H1 (cell line): ENCODE results near the gene TFG. TPM values are rescaled to one million over a fixed set of nuclear protein-coding genes. Genes with fewer than 3 reads are reported as not detected.

Source experiments
- EGR1 ChIP-seq: IDR thresholded peaks from 2 replicates; pipeline ENCODE4 v1.6.1; 2011; ENCODE audit warnings: low read depth, low read length, borderline replicate concordance
- SAP30 ChIP-seq: fragments of 300-600 bp; sonication (generic); IDR thresholded peaks from 2 replicates; pipeline ENCODE4 v1.7.1; 2012; ENCODE audit warnings: low read length, moderate library complexity, mild to moderate bottlenecking, inconsistent platforms; ENCODE audit not compliant: insufficient read depth, insufficient replicate concordance
- polyA plus RNA-seq, 7 experiments: library from polyadenylated mRNA; depleted of rRNA in 3 of 7; stranded (reverse) in 5 of 7; unstranded in 2 of 7; fragments of >200 nt in 5 of 7; fragments of 200-250 nt in 2 of 7; gene quantifications; 1 replicate in 5 of 7; 2 replicates in 1 of 7; 4 replicates in 1 of 7; pipeline versions ENCODE4 v1.2.1 to v1.2.3, GENCODE V29; 2011 to 2013; ENCODE audit warnings: missing spikeins in 2 of 7, mixed read lengths in 2 of 7
- total RNA-seq: library from RNA; stranded (reverse); fragmentation: NEBNext Ultra II Directional; extraction: Animal tissue kit (Norgen Biotek cat#: 25700); gene quantifications from 2 replicates; pipeline ENCODE4 v1.2.1, GENCODE V29; 2021

TFG gene
- total and polyA plus RNA-seq, 2 of the 8 experiments (the other 6 are each of a cell fraction or from before 2014, with no cell fraction given), result 81.9 to 98.4 TPM

DNA sequence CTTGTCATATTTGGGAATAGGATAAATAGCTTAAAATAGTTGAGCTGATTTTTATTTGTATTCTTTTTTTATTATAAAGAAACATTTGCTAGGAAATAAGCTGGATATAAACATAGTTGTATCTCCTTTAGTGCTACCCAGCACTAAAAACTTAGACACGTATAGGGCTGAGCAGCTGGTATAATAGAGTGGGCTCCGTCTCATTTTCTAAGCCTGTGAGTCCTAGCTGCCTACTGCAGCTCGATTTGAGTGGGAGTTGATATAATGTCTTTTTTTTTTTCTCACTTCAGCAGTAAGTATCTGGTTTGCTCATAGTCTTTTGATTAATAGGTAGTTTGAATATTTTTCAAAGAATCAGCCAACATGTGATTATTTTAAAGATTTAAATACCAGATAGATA lies 34.2 kb downstream of the TFG start (continued):
- TF ChIP-seq SAP30 (no peak), EGR1 (no peak)
